CD4-positive, alpha-beta T cell treated with Interleukin-6 for 4 hours (primary cell): ENCODE results near the gene IMP4.

Source experiments
- DNase-seq: peaks from one replicate; pipeline ENCODE4 v3.0.0-alpha.2; 2020; ENCODE audit warnings: mixed read lengths

Gene IMP4

DNA sequence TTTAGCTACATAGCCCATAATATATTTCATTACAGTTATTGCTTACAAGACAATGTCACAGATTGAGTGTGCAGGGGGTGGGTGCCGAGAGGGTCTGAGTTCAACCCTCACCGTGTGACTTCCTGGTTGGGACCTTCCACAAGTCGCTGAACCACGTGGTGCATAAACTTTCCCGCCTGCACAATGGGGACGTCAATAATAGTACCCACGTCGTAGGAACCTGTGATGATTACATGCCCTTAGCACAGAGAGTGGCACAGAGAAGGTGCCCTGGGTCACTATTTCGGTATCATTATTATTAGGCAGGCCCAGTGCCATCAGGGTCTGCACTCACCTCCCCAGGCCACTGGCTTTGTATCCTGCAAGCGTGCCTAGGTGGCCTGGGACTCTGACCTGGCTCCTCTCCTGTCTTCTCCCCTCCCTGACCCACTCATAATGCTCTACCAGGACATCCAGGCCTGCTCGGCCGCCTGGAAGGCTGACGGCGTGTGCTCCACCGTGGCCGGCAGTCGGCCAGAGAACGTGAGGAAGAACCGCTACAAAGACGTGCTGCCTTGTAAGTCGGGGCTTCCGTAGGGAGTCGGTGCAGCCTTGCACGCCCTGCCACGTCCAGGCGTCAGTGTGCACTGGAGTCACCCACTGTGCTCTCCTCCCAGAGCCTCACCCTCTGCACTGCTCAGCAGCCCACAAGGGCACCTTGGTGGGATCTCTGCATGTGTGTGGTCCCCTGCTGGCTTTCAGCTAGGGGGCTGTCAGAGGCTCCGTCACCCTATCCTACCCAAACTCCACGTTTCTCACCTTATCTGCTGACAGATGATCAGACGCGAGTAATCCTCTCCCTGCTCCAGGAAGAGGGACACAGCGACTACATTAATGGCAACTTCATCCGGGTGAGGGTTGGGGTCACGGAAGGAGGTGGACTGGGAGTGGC, 16.0 kb downstream of the IMP4 start:
- no peak for DNase-seq

DNA sequence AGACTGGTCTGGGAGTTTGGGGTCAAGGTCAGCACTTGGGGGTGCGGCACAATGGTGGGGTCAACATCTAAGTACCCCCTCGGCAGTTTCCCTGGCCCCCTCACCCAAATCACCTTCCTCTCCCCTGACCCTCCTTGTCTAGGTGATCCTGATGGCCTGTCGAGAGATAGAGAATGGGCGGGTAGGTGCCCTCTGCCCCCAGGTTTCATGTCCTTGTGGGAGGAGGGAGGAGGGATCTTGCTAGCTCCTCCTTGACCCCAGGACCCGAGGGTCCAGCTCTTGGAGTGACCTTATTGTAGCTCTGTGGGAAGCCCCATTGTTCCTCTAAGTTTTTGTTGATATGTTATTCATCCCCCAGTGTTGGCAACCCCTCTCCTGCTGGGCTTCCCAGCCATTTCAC, 16.8 kb downstream of the IMP4 start:
- no peak for DNase-seq

DNA sequence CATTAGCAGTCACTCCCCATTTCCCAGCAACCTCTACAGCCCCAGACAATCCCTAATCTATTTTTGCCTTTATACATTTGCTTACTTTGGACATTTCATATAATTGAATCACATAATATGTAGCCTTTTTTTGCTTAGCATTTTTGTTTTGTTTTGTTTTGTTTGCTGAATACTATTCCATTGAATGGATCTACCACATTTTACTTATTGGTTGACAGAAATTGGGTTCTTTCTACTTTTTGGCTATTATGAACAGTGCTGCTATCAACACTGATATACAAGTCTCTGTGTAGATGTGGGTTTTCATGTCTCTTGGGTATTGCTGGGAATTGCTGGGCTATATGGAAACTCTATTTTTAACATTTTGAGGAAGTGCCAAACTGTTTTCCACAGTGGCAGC, 20.8 kb downstream of the IMP4 start:
- no peak for DNase-seq

DNA sequence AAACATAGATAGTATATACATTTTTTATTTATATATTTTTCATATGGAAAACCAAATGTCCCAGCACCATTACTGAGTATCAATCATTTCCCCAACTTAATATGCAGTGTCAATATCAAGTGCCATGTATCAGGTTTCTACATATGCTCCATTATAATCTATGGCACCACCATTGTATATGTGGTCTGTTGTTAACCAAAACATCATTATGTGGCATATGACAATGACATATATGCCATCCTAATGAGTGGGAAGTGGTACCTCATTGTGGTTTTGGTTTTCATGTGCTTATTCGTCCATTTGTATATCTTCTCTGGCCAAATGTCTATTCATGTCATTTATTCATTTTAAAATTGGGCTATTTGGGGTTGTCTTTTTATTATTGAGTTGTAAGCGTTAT, 22.4 kb downstream of the IMP4 start:
- no peak for DNase-seq

DNA sequence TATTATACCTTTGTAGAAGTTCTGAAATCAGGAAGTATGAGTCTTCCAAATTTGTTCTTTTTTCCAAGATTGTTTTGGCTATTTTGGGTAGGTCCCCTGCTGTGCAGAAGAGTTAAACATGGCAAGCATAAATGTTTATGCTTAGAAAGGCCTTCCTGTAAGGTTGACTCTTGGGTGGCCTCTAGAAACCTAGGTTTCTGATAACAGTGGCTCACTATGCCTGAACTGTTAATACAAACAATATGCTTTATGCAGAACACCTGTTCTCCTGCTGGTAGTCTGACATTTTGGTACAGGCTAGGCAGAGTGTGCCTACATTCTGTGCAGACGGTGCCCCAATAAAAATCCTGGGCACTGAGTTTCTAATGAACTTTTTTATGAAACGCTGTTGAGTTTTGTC, 23.3 kb downstream of the IMP4 start:
- no peak for DNase-seq

DNA sequence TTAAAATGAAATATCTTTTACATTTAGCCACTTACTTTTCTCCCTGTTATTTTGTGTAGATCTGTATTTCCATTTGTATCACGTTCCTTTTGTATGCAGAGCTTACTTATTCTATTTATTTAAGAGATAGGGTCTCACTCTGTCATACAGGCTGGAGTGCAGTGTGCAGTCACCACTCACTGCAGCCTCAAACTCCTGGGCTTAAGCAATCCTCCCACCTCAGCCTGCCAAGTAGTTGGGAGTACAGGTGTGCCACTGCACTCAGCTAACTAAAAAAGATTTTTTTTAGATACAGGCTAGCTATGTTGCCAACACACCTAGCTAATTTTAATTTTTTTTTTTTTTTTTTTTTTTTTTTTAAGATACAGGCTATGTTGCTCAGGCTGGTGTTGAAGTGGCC, 24.0 kb downstream of the IMP4 start:
- no peak for DNase-seq

DNA sequence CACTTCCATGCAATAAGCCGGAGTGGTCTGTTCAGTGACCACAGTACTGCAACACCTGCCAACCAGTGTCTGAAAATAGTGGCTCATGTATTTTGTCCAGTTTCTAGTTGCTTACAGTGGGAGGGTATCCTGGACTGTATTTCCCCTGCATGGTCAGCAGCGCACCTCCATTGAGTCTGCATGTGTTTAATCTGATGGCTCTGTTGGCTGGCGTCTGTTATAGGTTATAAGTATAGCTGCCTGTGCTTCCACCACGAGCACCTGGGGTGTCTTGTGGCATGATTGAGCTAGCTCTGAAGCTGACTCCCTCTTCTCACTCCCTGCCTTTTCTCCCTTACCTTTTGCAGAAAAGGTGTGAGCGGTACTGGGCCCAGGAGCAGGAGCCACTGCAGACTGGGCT, 26.1 kb downstream of the IMP4 start:
- no peak for DNase-seq

DNA sequence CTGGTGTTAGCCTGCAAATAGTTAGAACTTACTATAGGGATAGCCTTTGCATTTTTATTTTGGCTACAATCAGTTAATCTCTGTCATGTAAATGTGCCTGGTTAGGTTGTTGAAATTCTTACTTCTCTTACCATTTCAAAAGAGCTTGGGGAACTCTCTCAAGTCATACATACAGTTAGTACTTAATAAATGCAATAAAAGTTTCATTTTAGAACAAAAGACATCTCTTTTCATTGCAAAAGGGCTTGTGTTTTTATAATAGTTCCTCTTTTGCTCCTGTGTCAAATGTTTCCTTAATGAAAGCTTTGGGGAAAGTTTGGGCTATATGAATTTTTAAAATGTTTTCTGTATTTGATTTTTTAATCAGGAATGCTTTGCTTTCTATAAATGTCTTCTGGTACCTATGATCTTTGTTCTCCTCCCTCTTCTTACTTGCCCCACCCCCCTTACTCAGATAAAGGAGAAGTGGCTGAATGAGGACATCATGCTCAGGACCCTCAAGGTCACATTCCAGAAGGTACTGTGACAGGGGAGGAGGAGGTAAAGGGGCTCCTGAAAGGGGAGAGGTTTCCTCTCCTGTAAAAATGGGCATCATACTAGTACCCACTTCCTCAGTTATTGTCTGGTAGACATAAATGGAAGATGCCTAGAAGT, 26.7 kb downstream of the IMP4 start:
- DNase-seq, result no peak

DNA sequence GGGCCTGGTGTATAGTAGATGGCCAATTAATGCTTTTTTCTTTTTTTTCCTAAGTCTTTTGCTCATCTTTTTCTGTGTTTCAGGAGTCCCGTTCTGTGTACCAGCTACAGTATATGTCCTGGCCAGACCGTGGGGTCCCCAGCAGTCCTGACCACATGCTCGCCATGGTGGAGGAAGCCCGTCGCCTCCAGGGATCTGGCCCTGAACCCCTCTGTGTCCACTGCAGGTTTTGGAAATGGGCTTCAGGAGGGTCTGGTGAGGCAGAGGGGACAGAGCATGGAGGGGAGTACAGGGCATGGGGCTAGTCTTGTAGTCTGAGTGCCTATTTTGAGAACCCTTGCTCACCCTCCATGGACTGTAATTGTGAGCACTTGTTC, 27.3 kb downstream of the IMP4 start:
- no peak for DNase-seq

DNA sequence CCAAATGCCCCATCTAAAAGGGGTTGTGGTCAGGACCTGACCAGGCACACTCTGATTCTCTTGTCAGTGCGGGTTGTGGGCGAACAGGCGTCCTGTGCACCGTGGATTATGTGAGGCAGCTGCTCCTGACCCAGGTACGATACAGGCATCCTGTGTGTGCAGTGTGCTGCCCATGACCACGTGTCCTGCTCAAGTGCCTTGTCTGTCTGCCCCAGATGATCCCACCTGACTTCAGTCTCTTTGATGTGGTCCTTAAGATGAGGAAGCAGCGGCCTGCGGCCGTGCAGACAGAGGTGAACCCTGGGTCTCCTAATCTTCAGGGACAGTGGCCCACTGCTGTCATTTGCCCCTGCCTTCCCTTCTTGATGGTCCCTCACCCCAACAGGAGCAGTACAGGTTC, 27.8 kb downstream of the IMP4 start:
- DNase-seq, result peak; percentile 57

DNA sequence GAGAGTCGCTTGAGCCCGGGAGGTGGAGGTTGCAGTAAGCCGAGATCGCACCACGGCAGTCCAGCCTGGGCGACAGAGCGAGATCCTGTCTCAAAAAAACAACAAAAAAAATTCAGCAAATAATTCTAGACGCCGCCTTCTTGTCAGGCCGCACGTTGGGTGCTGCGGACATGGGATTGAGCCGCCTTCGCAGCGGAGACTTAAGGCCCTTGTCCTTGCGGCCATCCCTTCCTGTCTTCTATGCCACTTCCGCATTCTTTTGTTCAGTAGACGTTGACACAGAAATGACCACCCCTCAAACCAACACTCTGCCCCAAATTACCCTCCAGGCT, 29.0 kb downstream of the IMP4 start:
- no peak for DNase-seq

DNA sequence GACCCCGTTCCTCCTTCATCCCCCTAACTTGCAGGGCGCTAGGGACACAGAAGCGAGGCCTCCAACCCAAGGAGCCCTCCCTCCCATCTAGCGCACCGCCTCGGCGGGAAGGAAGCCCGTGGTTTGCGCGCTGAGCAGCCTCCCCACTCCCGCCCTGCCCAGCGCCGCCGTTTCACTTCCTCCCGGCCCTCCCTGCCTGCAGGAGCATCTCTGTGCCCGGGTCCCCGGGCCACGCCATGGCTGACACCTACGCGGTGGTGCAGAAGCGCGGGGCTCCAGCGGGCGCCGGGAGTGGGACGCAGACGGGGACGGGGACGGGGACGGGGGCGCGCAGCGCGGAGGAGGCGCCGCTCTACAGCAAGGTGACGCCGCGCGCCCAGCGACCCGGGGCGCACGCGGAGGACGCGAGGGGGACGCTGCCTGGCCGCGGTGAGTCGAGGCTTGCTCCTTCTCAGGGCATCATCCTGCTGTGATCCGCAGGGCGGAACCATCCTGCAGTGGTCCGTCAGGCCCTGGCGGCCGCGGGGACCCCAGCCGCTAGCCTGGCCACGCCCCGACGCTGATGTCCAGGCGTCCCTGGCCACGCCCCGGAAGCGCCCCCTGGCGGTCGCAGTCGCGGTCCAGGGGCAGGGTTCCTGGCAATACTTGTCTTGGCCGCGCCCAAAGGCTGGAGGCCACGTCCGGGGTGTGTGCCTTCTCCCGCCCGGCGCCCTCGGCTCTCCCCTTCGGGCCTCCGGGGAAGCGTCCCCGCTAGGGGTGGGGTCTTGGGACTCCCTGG, 29.5 kb downstream of the IMP4 start:
- peak; percentile 83 for DNase-seq

DNA sequence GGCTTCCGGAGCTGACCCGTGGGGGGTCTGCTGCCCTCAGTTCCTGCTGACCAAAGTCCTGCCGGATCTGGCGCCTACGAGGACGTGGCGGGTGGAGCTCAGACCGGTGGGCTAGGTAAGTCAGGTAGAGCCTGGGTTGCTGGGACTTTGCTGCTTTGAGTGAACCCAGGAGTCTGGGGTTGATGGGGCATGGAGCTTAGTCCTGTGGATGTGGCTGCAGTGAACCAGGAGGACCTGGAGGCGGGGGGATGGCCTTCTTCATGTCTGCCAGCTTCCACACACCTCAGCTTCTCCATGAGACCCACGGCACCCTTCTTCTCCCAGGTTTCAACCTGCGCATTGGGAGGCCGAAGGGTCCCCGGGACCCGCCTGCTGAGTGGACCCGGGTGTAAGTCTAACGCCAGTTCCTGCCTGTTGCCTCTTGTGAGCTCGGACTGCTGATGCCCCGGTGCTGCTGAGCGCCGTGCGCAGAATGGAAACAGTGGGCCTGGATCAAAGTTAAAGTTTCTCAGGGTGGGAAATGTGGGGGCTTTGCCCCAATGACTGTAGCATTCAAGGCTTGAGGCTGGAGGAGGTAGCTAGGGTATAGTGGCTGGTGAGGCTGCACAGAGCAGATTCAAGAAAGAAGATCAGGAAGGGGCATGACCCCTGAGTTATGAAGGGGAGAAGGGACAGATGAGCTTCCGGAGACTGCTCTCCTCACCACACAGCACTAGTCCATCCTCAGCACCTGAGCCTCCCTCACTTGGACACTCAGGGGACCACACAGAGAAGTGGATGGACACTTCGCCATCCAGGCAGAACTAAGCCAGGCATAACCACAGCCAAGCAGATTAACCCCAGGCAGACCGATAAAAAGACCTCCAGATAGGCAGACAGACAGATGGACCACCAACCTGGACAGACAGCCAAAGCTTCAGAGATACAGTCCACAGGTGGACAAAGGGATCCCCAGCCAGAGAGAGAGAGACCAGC, 30.4 kb downstream of the IMP4 start:
- DNase-seq, result no peak

DNA sequence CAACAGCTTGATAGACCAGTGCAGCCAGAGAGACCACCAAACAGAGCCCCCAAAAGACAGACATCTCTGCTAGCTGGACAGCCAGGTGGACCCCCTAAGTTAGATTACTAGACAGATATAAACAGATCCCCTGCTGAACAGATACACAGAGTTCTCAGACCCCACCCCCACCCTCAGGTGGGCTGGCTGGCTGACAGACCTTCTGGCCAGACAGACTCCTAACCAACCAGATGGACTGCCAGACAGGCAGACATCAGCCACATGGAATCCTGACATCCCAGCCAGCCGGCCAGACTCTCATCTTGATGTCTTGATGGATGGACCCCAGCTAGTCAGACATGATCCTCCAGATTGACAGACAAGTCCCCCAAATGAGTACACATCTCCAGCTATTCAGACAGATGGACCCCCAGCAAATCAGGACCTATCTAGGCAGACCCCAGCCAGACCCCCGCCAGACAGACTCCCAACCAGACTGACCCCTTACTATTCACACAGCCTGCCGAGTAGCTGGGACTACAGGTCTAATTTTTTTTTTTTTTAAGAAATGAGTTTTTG, 31.2 kb downstream of the IMP4 start:
- DNase-seq, result no peak

DNA sequence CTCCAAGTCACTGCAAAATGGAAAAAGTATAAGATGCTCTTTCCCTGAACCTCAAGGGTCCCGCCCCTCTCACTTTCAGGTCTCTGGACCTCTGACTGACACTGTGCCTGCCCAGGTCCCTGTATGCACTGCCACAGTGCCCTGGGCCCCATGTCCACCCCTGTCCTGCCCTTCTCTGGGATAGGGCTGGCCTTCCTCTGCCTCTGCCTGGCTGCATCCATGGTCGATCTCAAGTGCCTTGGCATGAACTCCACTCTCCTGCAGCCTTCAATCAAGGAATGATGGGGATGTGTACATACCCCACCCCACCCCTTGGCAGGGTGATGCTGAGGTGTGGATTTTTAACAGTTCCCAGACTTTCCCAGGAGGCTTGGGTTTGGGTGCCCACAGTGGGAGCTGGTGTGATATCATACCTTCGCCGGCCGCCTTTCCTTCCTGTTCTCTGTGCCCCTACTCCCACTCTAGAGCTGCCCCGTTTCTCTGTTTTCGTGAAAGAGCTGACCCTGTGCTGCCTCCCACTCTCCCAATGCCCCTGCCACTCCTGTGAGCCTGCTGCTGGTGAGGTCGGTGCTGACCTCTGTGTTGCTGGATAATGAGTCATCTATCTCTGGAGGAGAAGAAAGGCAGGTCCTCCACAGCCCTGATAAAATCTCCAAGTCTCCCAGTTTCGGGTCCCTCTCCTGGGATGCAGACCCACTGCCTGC, 32.0 kb downstream of the IMP4 start:
- no peak for DNase-seq

DNA sequence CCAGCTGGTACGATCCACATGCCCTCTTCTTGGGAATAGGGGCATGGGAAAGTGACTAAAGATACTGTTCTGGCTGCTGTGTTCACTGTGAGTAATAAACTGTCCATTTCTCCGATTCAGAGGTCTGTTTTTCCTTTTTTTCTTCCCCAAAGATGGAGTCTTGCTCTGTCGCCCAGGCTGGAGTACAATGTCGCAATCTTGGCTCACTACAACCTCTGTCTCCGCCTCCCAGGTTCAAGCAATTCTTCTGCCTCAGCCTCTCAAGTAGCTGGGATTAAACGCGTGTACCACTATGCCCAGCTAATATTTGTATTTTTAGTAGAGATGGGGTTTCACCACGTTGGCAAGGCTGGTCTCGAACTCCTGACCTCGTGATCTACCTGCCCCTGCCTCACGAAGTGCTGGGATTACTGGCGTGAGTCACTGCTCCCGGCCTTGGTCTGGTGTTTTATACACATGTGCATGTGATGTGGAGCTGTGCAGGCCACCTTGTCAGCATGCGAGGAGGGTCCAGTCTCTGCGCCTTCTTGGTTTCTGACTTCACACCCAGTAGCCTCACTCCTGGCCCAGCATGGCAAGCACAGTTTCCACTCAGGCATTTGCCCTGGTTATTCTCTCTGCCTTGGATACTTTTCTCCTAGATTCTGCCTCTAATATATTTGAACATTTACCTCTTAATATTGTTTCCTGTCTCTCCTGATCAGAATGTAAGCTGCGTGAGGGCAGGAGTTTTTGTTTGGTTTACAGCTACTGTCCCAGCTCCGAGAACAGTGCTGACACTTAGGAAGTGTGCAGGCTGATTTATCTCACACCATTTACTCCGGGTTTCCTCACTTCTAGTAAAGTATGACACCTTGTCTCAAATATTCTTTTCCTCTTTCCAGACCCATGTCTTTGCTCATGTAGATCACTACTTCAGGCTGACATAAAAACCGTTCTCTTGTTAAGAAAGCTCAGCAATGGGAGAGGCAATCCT, 32.9 kb downstream of the IMP4 start:
- DNase-seq, result no peak

DNA sequence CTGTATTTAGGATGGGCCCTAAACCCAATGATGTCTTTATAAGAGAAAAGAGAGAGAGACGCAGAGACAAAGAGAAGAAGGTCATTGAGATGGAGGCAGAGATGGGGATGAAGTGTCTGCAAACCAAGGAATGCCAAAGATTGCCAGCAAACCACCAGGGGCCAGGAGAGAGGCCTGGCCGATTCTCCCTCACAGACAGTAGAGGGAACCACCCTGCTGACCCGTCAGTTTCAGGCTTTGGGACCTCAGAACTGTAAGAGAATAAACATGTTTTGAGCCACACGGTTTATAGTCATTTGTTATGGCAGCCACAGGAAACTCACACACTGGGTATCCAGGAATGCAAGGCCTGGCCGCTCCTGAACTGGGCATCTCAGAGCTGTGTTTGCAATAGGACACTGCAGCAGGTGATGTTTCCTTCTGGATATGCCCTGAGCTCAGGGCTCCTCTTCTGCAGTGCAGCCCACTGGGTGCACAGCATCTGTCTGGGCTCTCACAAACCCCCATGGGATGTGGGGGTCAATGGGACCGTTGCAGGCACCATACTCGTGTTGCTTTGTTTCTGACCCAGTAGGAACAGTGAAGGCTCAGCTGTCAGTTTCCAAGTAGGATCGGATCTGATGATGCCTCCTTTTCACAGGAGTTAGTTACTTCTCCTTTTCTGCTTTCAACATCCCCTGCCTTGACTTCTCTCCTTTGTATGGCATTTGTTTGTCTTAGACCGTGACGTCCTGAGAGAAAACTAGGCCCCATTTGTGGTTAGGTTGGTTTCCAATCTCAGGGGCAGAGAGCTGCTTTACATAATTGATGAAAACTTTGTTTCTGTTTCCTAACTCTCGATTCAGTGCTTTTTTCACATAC, 34.0 kb downstream of the IMP4 start:
- no peak for DNase-seq

DNA sequence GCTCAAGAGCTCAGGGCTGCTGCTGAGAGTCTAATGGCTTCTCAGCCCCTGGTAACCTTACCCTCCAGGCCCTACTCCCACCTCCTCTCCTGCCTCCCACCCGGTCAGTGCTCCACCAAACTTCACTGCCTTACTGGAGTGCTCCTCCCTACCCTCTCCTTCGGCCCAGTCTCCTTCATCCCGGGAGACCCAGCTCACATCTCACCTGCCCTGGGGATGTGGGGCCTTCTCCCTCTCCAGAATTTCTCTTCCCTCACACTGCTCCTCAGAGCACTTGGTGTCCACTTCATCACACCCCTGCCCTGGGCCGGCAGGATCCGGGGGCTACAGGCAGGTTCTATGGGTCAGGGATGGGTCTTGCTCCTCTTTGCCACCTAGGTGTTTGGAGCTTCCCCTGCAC, 34.8 kb downstream of the IMP4 start:
- no peak for DNase-seq

DNA sequence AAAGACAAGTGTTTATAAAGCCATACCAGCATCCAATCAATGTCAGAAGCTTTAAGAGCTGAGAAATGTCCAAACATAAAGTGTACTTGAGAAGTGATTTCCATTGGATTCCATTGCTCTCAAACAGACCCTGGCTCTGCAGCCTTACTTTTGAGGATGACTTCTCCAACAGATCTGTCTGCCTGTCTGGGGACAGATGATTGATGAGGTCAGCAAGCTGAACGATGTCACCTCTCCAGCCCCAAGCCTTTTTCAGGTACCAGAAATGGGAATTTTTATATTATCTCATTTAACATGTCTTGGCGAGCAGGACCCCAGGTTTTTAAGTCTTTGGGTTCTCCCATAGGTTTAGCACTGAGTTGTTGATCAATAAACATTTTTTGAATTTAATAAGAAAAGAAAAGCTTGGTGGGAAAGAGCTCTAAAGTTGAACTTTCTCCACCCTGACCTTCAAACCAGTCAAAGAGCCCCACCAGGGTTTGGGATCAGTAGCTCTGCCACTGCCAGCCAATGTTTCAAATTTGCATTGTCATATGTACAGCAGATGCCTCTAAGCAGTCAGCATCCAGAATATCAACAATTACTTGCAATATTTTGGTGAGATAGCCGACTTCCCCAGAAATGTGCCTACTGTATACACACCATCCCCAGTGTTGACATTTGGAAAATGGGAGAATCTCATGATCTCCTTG, 35.7 kb downstream of the IMP4 start:
- no peak for DNase-seq
